ENCODE data around the gene CAMSAP1. TPM values are rescaled to one million over a fixed set of nuclear protein-coding genes. Genes with fewer than 3 reads are reported as not detected.

Gene CAMSAP1
- total and polyA plus RNA-seq, 9 of the 15 experiments (the other 6 are each of a cell fraction or from before 2014, with no cell fraction given), result 1.5 to 28.8 (median 14.3) TPM

DNA sequence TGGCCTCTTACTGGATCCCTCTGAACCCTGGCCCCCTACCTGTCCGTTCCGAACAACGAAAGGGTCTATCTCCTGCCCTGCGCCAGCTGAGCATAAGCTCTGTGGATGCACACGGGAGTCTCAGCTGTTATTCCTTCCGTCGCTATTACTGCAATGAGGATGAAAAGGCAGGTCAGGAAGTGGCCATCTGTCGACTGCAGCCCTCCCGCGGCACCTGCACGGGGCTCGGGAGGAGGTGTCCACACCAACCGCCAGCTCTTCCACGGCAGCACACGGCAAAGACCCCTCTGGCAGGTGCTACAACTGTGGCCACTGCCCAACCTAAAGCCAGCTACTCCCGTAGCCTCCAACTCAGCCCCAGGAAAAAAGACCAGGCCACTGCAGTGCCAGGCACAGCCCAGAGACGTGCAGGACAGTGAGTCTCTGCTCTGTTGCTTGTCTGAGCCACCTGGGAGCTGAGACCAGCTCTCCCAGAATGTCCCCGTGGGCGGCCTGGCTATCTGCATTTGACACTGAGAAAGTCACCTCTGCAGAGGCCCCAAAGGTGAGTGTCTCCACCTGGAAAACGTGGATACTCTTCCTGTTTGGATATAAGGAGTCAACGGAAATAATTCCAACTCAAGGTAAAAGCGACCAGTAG is 19.1 kb downstream of the CAMSAP1 start:
- Histone ChIP-seq H3K4me1 (replicated peaks in 1 of 2; ENCODE audit: control insufficient read depth in 2 of 2, insufficient read depth in 2 of 2, low read length in 2 of 2) (peaks cover 33 to 65% of the 10 kb centered on the region in 2 experiments), H3K9me1 (ENCODE audit: control insufficient read depth, insufficient read depth, low read length) (peaks cover 21% of the 10 kb centered on the region), H3K79me2 (ENCODE audit: control insufficient read depth, insufficient read depth, low read length) (peaks cover 99% of the 10 kb centered on the region), H3K27ac (ENCODE audit: extremely low read depth, low read depth, low read length) (no peak overlapping the region), H3K9ac (ENCODE audit: insufficient read depth in 1 of 2, low read depth in 2 of 2, low read length in 2 of 2) (peak overlapping the region in 1 of 2 experiments; percentile 85; a peak in 2 of 4 replicates), H3K4me3 (no peak overlapping the region), H3K9me3 (replicated peaks; ENCODE audit: control insufficient read depth, insufficient read depth, low read depth, low read length) (no peaks in the 10 kb centered on the region), H2AFZ (ENCODE audit: low read depth, low read length) (no peak overlapping the region), H4K20me1 (replicated peaks; ENCODE audit: control insufficient read depth, insufficient read depth, low read length) (peaks cover 84% of the 10 kb centered on the region), H3K27me3 (ENCODE audit: control insufficient read depth in 2 of 2, insufficient read depth in 2 of 2, low read length in 2 of 2) (no peaks in the 10 kb centered on the region), H3K4me2 (ENCODE audit: insufficient read depth, low read length) (no peak overlapping the region), H3K36me3 (ENCODE audit: control insufficient read depth, insufficient read depth, low read length) (peaks cover under 1% of the 10 kb centered on the region; the same call in 1 of the 3 replicates)
- 84% methylated on average over 22 of the region's 22 CpGs for WGBS (ENCODE audit: insufficient coverage, low coverage, missing lambda C conversion rate)
- ATAC-seq, result no peak
- CTCF ChIA-PET (ENCODE audit: low intra/inter-chr PET ratio), result no interaction called here
- no TSS peak for BruUV-seq (replicated peaks)
- in situ Hi-C loops (cut with MboI) (no loop called here), intact Hi-C loops (cut with micrococcal nuclease) (no loop called here)
- no peak for DNase-seq (ENCODE audit: extremely low read depth in 1 of 4, low spot score in 3 of 4)
- POLR2A ChIA-PET, result interaction anchor here (0.5 to 1.3 kb wide), 4 partner anchors 15 to 208 kb away, joined by 3 to 6 read pairs (median 4); no protein-coding TSS in a partner anchor
- FAIRE-seq, result no peak
- TF ChIP-seq NR3C1 (CRISPR knock-in tag; IDR thresholded peaks at IDR 0.05), result no peak
- TF ChIP-seq CCNT2 (IDR thresholded peaks at IDR 0.05; ENCODE audit: borderline replicate concordance, extremely low read depth, insufficient read length, low read depth, low read length), result no peak
- TF ChIP-seq MED1 (CRISPR knock-in tag; IDR thresholded peaks at IDR 0.05; ENCODE audit: borderline replicate concordance), result no peak
- no peak for TF ChIP-seq ZNF584 (CRISPR knock-in tag; IDR thresholded peaks at IDR 0.05; ENCODE audit: low read depth)
- no peak for TF ChIP-seq TAL1 (IDR thresholded peaks at IDR 0.05)
- TF ChIP-seq, protein P1, sequence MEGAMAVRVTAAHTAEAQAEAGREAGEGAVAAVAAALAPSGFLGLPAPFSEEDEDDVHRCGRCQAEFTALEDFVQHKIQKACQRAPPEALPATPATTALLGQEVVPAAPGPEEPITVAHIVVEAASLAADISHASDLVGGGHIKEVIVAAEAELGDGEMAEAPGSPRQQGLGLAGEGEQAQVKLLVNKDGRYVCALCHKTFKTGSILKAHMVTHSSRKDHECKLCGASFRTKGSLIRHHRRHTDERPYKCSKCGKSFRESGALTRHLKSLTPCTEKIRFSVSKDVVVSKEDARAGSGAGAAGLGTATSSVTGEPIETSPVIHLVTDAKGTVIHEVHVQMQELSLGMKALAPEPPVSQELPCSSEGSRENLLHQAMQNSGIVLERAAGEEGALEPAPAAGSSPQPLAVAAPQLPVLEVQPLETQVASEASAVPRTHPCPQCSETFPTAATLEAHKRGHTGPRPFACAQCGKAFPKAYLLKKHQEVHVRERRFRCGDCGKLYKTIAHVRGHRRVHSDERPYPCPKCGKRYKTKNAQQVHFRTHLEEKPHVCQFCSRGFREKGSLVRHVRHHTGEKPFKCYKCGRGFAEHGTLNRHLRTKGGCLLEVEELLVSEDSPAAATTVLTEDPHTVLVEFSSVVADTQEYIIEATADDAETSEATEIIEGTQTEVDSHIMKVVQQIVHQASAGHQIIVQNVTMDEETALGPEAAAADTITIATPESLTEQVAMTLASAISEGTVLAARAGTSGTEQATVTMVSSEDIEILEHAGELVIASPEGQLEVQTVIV (CRISPR knock-in tag; IDR thresholded peaks at IDR 0.05; ENCODE audit: borderline replicate concordance), result no peak
- TF ChIP-seq, protein P2, sequence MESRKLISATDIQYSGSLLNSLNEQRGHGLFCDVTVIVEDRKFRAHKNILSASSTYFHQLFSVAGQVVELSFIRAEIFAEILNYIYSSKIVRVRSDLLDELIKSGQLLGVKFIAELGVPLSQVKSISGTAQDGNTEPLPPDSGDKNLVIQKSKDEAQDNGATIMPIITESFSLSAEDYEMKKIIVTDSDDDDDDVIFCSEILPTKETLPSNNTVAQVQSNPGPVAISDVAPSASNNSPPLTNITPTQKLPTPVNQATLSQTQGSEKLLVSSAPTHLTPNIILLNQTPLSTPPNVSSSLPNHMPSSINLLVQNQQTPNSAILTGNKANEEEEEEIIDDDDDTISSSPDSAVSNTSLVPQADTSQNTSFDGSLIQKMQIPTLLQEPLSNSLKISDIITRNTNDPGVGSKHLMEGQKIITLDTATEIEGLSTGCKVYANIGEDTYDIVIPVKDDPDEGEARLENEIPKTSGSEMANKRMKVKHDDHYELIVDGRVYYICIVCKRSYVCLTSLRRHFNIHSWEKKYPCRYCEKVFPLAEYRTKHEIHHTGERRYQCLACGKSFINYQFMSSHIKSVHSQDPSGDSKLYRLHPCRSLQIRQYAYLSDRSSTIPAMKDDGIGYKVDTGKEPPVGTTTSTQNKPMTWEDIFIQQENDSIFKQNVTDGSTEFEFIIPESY (CRISPR knock-in tag; IDR thresholded peaks at IDR 0.05), result no peak
- no peak for TF ChIP-seq ZNF764 (CRISPR knock-in tag; IDR thresholded peaks at IDR 0.05; ENCODE audit: low read depth)
- TF ChIP-seq, protein P3, sequence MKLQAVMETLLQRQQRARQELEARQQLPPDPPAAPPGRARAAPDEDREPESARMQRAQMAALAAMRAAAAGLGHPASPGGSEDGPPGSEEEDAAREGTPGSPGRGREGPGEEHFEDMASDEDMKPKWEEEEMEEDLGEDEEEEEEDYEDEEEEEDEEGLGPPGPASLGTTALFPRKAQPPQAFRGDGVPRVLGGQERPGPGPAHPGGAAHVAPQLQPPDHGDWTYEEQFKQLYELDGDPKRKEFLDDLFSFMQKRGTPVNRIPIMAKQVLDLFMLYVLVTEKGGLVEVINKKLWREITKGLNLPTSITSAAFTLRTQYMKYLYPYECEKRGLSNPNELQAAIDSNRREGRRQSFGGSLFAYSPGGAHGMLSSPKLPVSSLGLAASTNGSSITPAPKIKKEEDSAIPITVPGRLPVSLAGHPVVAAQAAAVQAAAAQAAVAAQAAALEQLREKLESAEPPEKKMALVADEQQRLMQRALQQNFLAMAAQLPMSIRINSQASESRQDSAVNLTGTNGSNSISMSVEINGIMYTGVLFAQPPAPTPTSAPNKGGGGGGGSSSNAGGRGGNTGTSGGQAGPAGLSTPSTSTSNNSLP (IDR thresholded peaks at IDR 0.05; ENCODE audit: borderline replicate concordance, low read depth, low read length), result no peak
- no peak for TF ChIP-seq PTBP1 (IDR thresholded peaks at IDR 0.05; ENCODE audit: low read depth, low read length)
- TF ChIP-seq, protein P4, sequence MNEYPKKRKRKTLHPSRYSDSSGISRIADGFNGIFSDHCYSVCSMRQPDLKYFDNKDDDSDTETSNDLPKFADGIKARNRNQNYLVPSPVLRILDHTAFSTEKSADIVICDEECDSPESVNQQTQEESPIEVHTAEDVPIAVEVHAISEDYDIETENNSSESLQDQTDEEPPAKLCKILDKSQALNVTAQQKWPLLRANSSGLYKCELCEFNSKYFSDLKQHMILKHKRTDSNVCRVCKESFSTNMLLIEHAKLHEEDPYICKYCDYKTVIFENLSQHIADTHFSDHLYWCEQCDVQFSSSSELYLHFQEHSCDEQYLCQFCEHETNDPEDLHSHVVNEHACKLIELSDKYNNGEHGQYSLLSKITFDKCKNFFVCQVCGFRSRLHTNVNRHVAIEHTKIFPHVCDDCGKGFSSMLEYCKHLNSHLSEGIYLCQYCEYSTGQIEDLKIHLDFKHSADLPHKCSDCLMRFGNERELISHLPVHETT (CRISPR knock-in tag; conservative IDR thresholded peaks at IDR 0.05 in 1 of 2, IDR thresholded peaks at IDR 0.05 in 1 of 2), result no peak
- TF ChIP-seq, protein P5, sequence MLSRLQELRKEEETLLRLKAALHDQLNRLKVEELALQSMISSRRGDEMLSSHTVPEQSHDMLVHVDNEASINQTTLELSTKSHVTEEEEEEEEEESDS (CRISPR knock-in tag; IDR thresholded peaks at IDR 0.05), result no peak
- TF ChIP-seq CEBPB (tag; IDR thresholded peaks at IDR 0.05), result no peak
